Brain microvascular endothelial cell (primary cell): Measurements from ENCODE around the gene VPS26C.

Experiments
- DNase-seq: peaks from one replicate; pipeline ENCODE4 v3.0.0-alpha.2; 2020
- H3K27ac ChIP-seq: fragments of 250-450 bp; sonication (Bioruptor Pico); 2 replicates; pipeline ENCODE4 v1.5.1; 2020; ENCODE audit warnings: mild to moderate bottlenecking, moderate library complexity
- H3K27me3 ChIP-seq: fragments of 250-450 bp; sonication (Bioruptor Pico); replicated peaks from 2 replicates; pipeline ENCODE4 v1.5.1; 2020; ENCODE audit warnings: mild to moderate bottlenecking
- H3K36me3 ChIP-seq: fragments of 250-450 bp; sonication (Bioruptor Pico); replicated peaks from 2 replicates; pipeline ENCODE4 v1.5.1; 2020; ENCODE audit warnings: mild to moderate bottlenecking
- H3K4me3 ChIP-seq: 2 replicates; pipeline ENCODE4 v1.5.1; 2011; ENCODE audit warnings: low read depth, mild to moderate bottlenecking, control low read depth, low read length, moderate library complexity
- in situ Hi-C: cut with HindIII; loops from 2 replicates; pipeline ENCODE4 v1.10.0; 2017; ENCODE audit warnings: low sequenced_read_pairs, low pct_ligation_motif_present
- TF ChIP-seq, protein P1 (sequence below): IDR thresholded peaks from 2 replicates; pipeline ENCODE4 v1.5.1; 2011; ENCODE audit warnings: low read depth, mild to moderate bottlenecking, moderate library complexity, low read length, control low read depth, inconsistent platforms; ENCODE audit errors: missing control alignments

The VPS26C gene

DNA sequence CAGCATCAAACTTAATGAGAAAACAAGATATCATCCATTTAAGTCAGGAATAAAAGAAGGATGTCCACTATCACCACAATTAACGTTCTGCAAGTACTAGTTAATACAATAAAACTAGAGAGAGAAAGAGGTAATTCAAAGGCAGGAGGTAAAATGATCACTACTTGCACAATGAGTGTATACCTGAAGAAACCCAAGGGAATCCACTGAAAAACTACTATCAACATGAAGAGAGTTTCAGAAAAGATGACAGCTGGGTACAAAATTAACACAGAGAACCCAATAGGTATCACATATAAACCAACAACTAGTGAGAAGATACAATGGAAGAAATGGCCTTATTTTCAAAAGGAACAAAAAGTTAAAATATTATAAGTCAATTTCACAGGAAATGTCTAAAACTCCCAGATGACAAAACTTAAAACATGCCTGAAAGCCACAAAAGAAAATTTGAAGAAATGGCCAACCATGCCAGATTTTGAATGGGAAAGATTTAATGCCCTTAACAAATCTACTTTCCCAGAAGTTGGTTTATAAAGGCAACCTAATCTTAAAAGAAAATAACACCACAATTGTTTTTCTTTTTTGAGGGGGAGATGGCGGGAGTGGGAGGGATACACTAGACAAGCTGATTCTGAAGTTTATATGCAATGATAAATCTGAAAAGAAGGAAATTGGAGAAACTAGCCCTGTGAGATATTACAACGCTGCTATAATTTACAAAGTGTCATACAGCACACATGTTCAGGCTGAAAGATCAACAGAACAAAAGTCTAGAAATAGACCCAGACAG lies 17.8 kb downstream of the VPS26C start:
- Histone ChIP-seq H3K4me3 (no peak overlapping the region), H3K27ac (no peak overlapping the region), H3K36me3 (no peaks in the 10 kb centered on the region), H3K27me3 (no peaks in the 10 kb centered on the region)
- TF ChIP-seq, protein P1, sequence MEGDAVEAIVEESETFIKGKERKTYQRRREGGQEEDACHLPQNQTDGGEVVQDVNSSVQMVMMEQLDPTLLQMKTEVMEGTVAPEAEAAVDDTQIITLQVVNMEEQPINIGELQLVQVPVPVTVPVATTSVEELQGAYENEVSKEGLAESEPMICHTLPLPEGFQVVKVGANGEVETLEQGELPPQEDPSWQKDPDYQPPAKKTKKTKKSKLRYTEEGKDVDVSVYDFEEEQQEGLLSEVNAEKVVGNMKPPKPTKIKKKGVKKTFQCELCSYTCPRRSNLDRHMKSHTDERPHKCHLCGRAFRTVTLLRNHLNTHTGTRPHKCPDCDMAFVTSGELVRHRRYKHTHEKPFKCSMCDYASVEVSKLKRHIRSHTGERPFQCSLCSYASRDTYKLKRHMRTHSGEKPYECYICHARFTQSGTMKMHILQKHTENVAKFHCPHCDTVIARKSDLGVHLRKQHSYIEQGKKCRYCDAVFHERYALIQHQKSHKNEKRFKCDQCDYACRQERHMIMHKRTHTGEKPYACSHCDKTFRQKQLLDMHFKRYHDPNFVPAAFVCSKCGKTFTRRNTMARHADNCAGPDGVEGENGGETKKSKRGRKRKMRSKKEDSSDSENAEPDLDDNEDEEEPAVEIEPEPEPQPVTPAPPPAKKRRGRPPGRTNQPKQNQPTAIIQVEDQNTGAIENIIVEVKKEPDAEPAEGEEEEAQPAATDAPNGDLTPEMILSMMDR, result no peak
- DNase-seq, result no peak
- in situ Hi-C loops, result no loop called here

DNA sequence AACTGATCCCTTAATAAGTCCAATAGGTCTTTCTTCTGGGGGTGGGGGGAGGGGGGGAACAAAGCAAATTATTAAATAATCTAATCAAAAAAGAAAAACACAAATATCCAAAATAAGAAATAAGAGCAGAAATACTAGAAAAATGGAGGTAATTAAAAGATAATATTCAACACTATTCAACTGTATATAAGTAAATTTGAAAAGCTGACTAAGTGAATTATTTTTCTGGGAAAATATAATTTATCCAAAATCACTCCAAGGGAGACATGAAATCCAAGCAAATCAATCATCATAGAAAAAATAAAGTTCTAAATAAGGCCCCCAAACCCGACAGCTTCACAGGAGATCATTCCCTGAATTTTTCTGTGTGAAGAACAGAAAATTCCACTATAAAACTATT lies 18.8 kb downstream of the VPS26C start:
- H3K4me3 ChIP-seq, result no peak overlapping the region
- H3K27me3 ChIP-seq, result no peaks in the 10 kb centered on the region
- DNase-seq, result no peak
- in situ Hi-C loops, result no loop called here
- TF ChIP-seq, protein P1, result no peak
- H3K27ac ChIP-seq, result no peak overlapping the region
- H3K36me3 ChIP-seq, result no peaks in the 10 kb centered on the region

GRCh38 chr21:37245151-37245550 lies 22.0 kb downstream of the VPS26C start:
- TF ChIP-seq, protein P1, result no peak
- no peak for DNase-seq
- H3K36me3 ChIP-seq, result peaks cover 12% of the 10 kb centered on the region
- in situ Hi-C loops, result no loop called here
- no peaks in the 10 kb centered on the region for H3K27me3 ChIP-seq
- no peak overlapping the region for H3K4me3 ChIP-seq
- H3K27ac ChIP-seq, result no peak overlapping the region

GRCh38 chr21:37244501-37245095 lies 22.5 kb downstream of the VPS26C start:
- H3K27me3 ChIP-seq, result no peaks in the 10 kb centered on the region
- TF ChIP-seq, protein P1, result no peak
- no peak for DNase-seq
- H3K27ac ChIP-seq, result no peak overlapping the region
- H3K4me3 ChIP-seq, result no peak overlapping the region
- peaks cover 16% of the 10 kb centered on the region for H3K36me3 ChIP-seq
- in situ Hi-C loops, result no loop called here

GRCh38 chr21:37243961-37244360 lies 23.2 kb downstream of the VPS26C start:
- DNase-seq, result no peak
- no peak overlapping the region for H3K27ac ChIP-seq
- in situ Hi-C loops, result no loop called here
- TF ChIP-seq, protein P1, result no peak
- no peaks in the 10 kb centered on the region for H3K27me3 ChIP-seq
- H3K4me3 ChIP-seq, result no peak overlapping the region
- peaks cover 16% of the 10 kb centered on the region for H3K36me3 ChIP-seq
